ENCODE measurements around the gene TMX2. TPM values are rescaled to one million over a fixed set of nuclear protein-coding genes. Genes with fewer than 3 reads are reported as not detected.

The TMX2 gene
- total RNA-seq, 1 experiment from 2014 or later, result 138 TPM

DNA sequence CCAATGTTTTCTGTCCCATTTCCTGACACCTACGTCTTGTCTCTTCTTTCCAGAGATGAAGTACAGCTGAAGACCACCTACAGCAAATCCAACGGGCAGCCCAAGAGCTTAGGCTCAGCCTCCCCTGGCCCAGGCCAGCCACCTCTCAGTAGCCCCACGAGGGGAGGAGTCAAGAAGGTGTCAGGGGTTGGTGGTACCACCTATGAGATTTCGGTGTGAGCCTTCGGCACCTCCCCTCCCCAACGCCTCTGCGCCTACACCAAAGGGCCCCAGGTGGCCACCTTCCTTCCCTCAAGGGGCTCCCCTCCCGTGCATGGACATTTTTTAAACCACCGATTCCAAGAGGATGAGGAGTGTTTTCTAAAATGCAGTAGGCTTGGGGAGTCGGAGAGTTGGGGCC is 12.6 kb upstream of the TMX2 start:
- Histone ChIP-seq H3K9me3 (ENCODE audit: insufficient read depth, low read depth) (no peaks in the 10 kb centered on the region), H3K4me2 (no peak overlapping the region), H3K9me2 (ENCODE audit: insufficient read depth) (no peaks in the 10 kb centered on the region), H3K27me3 (ENCODE audit: insufficient read depth, low read depth) (no peaks in the 10 kb centered on the region), H4K20me1 (ENCODE audit: insufficient read depth) (peaks cover 5% of the 10 kb centered on the region; the same call in 1 of the 2 replicates), H3K4me3 (no peak overlapping the region), H3F3A (ENCODE audit: insufficient read depth, low read depth) (peaks cover 43% of the 10 kb centered on the region), H3K27ac (no peak overlapping the region), H3K79me2 (ENCODE audit: low read depth) (no peaks in the 10 kb centered on the region), H3K4me1 (replicated peaks; ENCODE audit: insufficient read depth) (no peaks in the 10 kb centered on the region), H3K36me3 (ENCODE audit: low read depth) (peaks cover 43% of the 10 kb centered on the region), H2AFZ (no peak overlapping the region)
- TF ChIP-seq, protein P1, sequence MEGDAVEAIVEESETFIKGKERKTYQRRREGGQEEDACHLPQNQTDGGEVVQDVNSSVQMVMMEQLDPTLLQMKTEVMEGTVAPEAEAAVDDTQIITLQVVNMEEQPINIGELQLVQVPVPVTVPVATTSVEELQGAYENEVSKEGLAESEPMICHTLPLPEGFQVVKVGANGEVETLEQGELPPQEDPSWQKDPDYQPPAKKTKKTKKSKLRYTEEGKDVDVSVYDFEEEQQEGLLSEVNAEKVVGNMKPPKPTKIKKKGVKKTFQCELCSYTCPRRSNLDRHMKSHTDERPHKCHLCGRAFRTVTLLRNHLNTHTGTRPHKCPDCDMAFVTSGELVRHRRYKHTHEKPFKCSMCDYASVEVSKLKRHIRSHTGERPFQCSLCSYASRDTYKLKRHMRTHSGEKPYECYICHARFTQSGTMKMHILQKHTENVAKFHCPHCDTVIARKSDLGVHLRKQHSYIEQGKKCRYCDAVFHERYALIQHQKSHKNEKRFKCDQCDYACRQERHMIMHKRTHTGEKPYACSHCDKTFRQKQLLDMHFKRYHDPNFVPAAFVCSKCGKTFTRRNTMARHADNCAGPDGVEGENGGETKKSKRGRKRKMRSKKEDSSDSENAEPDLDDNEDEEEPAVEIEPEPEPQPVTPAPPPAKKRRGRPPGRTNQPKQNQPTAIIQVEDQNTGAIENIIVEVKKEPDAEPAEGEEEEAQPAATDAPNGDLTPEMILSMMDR (conservative IDR thresholded peaks at IDR 0.05), result no peak
- no peak for TF ChIP-seq EZH2 (IDR thresholded peaks at IDR 0.05; ENCODE audit: low read depth)
- no TSS peak for BruUV-seq (replicated peaks)
- CTCF ChIA-PET, result no interaction called here
- no peak for DNase-seq
- POLR2A ChIA-PET (ENCODE audit: unreplicated experiment), result interaction anchor here (0.6 kb wide), 1 partner anchor 41 kb away, joined by 3 read pairs; no protein-coding TSS in a partner anchor
- intact Hi-C loops (cut with micrococcal nuclease; ENCODE audit: unreplicated experiment), result no loop called here

DNA sequence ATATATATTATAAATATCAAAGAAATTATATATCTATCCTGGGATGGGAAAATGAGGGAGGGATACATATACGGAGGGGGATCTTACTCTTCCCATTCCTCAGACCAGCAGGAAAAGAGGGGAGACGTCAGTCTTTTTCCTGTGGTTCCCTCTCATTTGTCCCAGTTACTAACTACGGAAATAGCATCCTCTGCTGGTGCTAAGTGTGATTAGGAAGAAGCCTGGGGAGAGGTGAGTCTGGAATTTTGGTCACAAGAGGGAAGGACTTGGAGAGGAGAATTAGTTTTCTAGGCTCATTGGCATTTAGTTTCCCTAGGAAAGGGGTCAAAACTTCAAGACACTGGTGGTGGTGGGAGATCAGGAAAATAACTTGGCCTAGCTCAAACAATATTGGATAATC is 12.0 kb upstream of the TMX2 start:
- no peaks in the 10 kb centered on the region for H3K9me2 ChIP-seq (ENCODE audit: insufficient read depth)
- no peaks in the 10 kb centered on the region for H3K27me3 ChIP-seq (ENCODE audit: insufficient read depth, low read depth)
- H3K4me2 ChIP-seq, result no peak overlapping the region
- TF ChIP-seq, protein P1 (conservative IDR thresholded peaks at IDR 0.05), result no peak
- no peak for TF ChIP-seq EZH2 (IDR thresholded peaks at IDR 0.05; ENCODE audit: low read depth)
- no peak for DNase-seq
- ChIA-PET CTCF (no interaction called here), POLR2A (ENCODE audit: unreplicated experiment) (interaction anchor here (0.6 kb wide), 1 partner anchor 23 kb away, joined by 9 read pairs; no protein-coding TSS in a partner anchor)
- intact Hi-C loops (cut with micrococcal nuclease; ENCODE audit: unreplicated experiment), result no loop called here
- no peaks in the 10 kb centered on the region for H3K9me3 ChIP-seq (ENCODE audit: insufficient read depth, low read depth)
- no peak overlapping the region for H3K4me3 ChIP-seq
- H4K20me1 ChIP-seq (ENCODE audit: insufficient read depth), result peaks cover 5% of the 10 kb centered on the region; the same call in 1 of the 2 replicates
- no TSS peak for BruUV-seq (replicated peaks)
- no peaks in the 10 kb centered on the region for H3K79me2 ChIP-seq (ENCODE audit: low read depth)
- no peak overlapping the region for H3K27ac ChIP-seq
- H3K4me1 ChIP-seq (replicated peaks; ENCODE audit: insufficient read depth), result no peaks in the 10 kb centered on the region
- peaks cover 45% of the 10 kb centered on the region for H3K36me3 ChIP-seq (ENCODE audit: low read depth)
- H3F3A ChIP-seq (ENCODE audit: insufficient read depth, low read depth), result peaks cover 48% of the 10 kb centered on the region
- H2AFZ ChIP-seq, result no peak overlapping the region

DNA sequence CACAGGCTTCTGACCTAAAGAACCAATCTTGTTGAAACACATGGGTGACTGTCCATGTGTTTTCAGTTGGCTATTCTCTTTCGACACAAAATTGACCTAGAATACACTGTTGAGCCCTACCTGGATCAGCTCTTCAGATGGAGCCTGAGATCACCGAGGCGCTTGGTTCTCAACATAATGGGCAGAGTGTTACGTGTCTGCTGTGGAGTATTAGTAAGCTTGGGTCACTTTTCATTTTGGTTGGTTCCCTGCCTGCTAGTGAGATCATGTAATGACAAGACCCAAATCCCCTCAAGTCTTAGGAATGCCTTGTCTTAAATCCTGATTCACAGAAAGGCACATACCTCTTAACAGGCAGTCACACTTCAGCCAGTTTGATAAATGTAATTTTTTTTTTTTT is 9.1 kb upstream of the TMX2 start:
- Histone ChIP-seq H3K4me3 (no peak overlapping the region), H3K9me3 (ENCODE audit: insufficient read depth, low read depth) (no peaks in the 10 kb centered on the region), H3K9me2 (ENCODE audit: insufficient read depth) (no peaks in the 10 kb centered on the region), H4K20me1 (ENCODE audit: insufficient read depth) (peaks cover 5% of the 10 kb centered on the region; the same call in 1 of the 2 replicates), H2AFZ (no peak overlapping the region), H3K79me2 (ENCODE audit: low read depth) (peaks cover 4% of the 10 kb centered on the region; the same call in 1 of the 2 replicates), H3F3A (ENCODE audit: insufficient read depth, low read depth) (peaks cover 54% of the 10 kb centered on the region), H3K4me1 (replicated peaks; ENCODE audit: insufficient read depth) (no peaks in the 10 kb centered on the region), H3K4me2 (no peak overlapping the region), H3K36me3 (ENCODE audit: low read depth) (peaks cover 35% of the 10 kb centered on the region), H3K27ac (no peak overlapping the region), H3K27me3 (ENCODE audit: insufficient read depth, low read depth) (no peaks in the 10 kb centered on the region)
- no peak for DNase-seq
- TF ChIP-seq, protein P1 (conservative IDR thresholded peaks at IDR 0.05), result no peak
- no peak for TF ChIP-seq EZH2 (IDR thresholded peaks at IDR 0.05; ENCODE audit: low read depth)
- BruUV-seq (replicated peaks), result TSS peak; percentile 5
- intact Hi-C loops (cut with micrococcal nuclease; ENCODE audit: unreplicated experiment), result no loop called here
- ChIA-PET CTCF (interaction anchor here (0.6 kb wide), 1 partner anchor 33 kb away, joined by 8 read pairs; no protein-coding TSS in a partner anchor), POLR2A (ENCODE audit: unreplicated experiment) (interaction anchor here (0.6 kb wide), 2 partner anchors 31 to 81 kb away, joined by 9 to 46 read pairs; no protein-coding TSS in a partner anchor)

All from PC-9 (cell line).